ENCODE measurements around the gene EVL.

- TF ChIP-seq GATA3 (IDR thresholded peaks at IDR 0.05; ENCODE audit: low read depth, low read length) (no peak), GATA2 (IDR thresholded peaks at IDR 0.05; ENCODE audit: low read depth, low read length) (no peak)
Observed at GRCh38 chr14:100058777-100059437, 6.3 kb upstream of the EVL start.
